K562 (cell line): Measurements from ENCODE around the gene AUNIP. TPM values are rescaled to one million over a fixed set of nuclear protein-coding genes. Genes with fewer than 3 reads are reported as not detected.

Experiments used
- BCL6 ChIP-seq: fragments of 250-450 bp; sonication (Bioruptor Pico); IDR thresholded peaks from 2 replicates; pipeline ENCODE4 v1.4.0; 2020
- CBX5 ChIP-seq: IDR thresholded peaks from 2 replicates; pipeline ENCODE4 v1.6.1; 2014; ENCODE audit warnings: low read depth, borderline replicate concordance
- CCNT2 ChIP-seq: IDR thresholded peaks from 2 replicates; pipeline ENCODE4 v1.6.1; 2011; ENCODE audit warnings: borderline replicate concordance, low read depth, mild to moderate bottlenecking, moderate library complexity, mixed read lengths, low read length; ENCODE audit not compliant: insufficient read length; ENCODE audit errors: extremely low read depth
- CEBPG ChIP-seq, 3 experiments: fragments of 200-800 bp in 1 of 3; sonication (Bioruptor generic) in 1 of 3; sonication (generic) in 1 of 3; formaldehyde crosslinking in 1 of 3; IDR thresholded peaks in 2 of 3; conservative IDR thresholded peaks in 1 of 3; 2 replicates each; pipeline versions ENCODE4 v1.6.1 to v1.8.0; 2016 to 2022; ENCODE audit warnings: missing compliant biosample characterization in 2 of 3, missing genetic modification characterization in 2 of 3, mild to moderate bottlenecking in 1 of 3, missing genetic modification reagents in 1 of 3
- CREB3 ChIP-seq: fragments of 450-650 bp; conservative IDR thresholded peaks from 2 replicates; pipeline ENCODE4 v1.6.1; 2016; ENCODE audit warnings: missing genetic modification characterization, low read depth, mild to moderate bottlenecking, missing compliant biosample characterization, moderate library complexity
- DPF2 ChIP-seq: fragments of 450-650 bp; IDR thresholded peaks from 2 replicates; pipeline ENCODE4 v1.6.1; 2016
- ELF1 ChIP-seq: fragments of 200-800 bp; sonication (Bioruptor generic); IDR thresholded peaks from 2 replicates; pipeline ENCODE4 v1.6.1; 2016; ENCODE audit warnings: missing genetic modification characterization, missing compliant biosample characterization
- GTF2E2 ChIP-seq: fragments of 200-800 bp; sonication (Bioruptor generic); IDR thresholded peaks from 2 replicates; pipeline ENCODE4 v1.6.1; 2016; ENCODE audit warnings: missing genetic modification characterization, missing compliant biosample characterization
- GTF3C2 ChIP-seq: IDR thresholded peaks from 3 replicates; pipeline ENCODE4 v1.6.1; 2011; ENCODE audit warnings: borderline replicate concordance, mild to moderate bottlenecking, moderate library complexity; ENCODE audit not compliant: insufficient read length; ENCODE audit errors: extremely low read depth
- HNRNPL ChIP-seq: fragments of 200-400 bp; formaldehyde crosslinking; IDR thresholded peaks from 2 replicates; pipeline ENCODE4 v1.6.1; 2017; ENCODE audit warnings: low read depth, mild to moderate bottlenecking, low read length
- SIN3B ChIP-seq: fragments of 450-650 bp; IDR thresholded peaks from 2 replicates; pipeline ENCODE4 v1.6.1; 2017; ENCODE audit warnings: low read depth, mild to moderate bottlenecking, moderate library complexity
- THAP7 ChIP-seq: fragments of 250-450 bp; sonication (Bioruptor Pico); IDR thresholded peaks from 2 replicates; pipeline ENCODE4 v1.5.0; 2021
- XRCC3 ChIP-seq: fragments of 450-650 bp; IDR thresholded peaks from 2 replicates; pipeline ENCODE4 v1.6.1; 2017; ENCODE audit warnings: mild to moderate bottlenecking, moderate library complexity
- ZBTB7A ChIP-seq: IDR thresholded peaks from 2 replicates; pipeline ENCODE4 v1.6.1; 2011; ENCODE audit warnings: low read depth, mild to moderate bottlenecking, low read length, moderate library complexity, borderline replicate concordance; ENCODE audit not compliant: control insufficient read depth
- ZNF24 ChIP-seq: fragments of 450-650 bp; IDR thresholded peaks from 2 replicates; pipeline ENCODE4 v1.6.1; 2016
- polyA plus RNA-seq, 8 experiments: library from polyadenylated mRNA; depleted of rRNA in 4 of 8; stranded (reverse) in 5 of 8; unstranded in 3 of 8; fragments of >200 nt; fragmentation: Nextera tagmentation in 2 of 8; fragmentation: Illumina TruSeq in 1 of 8; extraction: Ambion mirVana in 2 of 8; extraction: Trizol in 1 of 8; gene quantifications; 2 replicates each; pipeline versions ENCODE4 v1.2.1 to v1.2.3, GENCODE V29; 2011 to 2014; ENCODE audit warnings: inconsistent platforms in 1 of 8, missing spikeins in 1 of 8
- total RNA-seq, 7 experiments: library from RNA; depleted of rRNA in 6 of 7; stranded (reverse); fragments of >200 nt in 6 of 7; fragmentation: Illumina TruSeq in 2 of 7; extraction: Trizol in 2 of 7; gene quantifications; 2 replicates each; pipeline versions ENCODE4 v1.2.1 to v1.2.3, GENCODE V29; 2011 to 2021; ENCODE audit warnings: low replicate concordance in 1 of 7
- TF ChIP-seq, protein P1 (sequence below): sonication (generic); formaldehyde crosslinking; IDR thresholded peaks from 2 replicates; pipeline ENCODE4 v1.8.1; 2023; ENCODE audit warnings: mild to moderate bottlenecking, missing genetic modification reagents

The AUNIP gene
- total and polyA plus RNA-seq, 9 of the 15 experiments (the other 6 are each of a cell fraction or from before 2014, with no cell fraction given): 12.1 to 53.8 (median 47.1) TPM

- TF ChIP-seq CREB3 (tag) (no peak), HNRNPL (no peak), BCL6 (CRISPR knock-in tag) (no peak), CCNT2 (no peak), CBX5 (no peak), THAP7 (CRISPR knock-in tag) (no peak), GTF2E2 (tag) (no peak), DPF2 (no peak), GTF3C2 (no peak), ZNF24 (no peak), CEBPG (CRISPR knock-in tag; IDR thresholded peaks at IDR 0.05) (0 out of 2 replicates have a peak, but pooled peaks have one; percentile 10), CEBPG (tag; conservative IDR thresholded peaks at IDR 0.05 in 1 of 2, IDR thresholded peaks at IDR 0.05 in 1 of 2) (no peak), SIN3B (no peak), ELF1 (tag) (no peak), XRCC3 (no peak), ZBTB7A (0 out of 2 replicates have a peak, but pooled peaks have one; percentile 2)
- TF ChIP-seq, protein P1, sequence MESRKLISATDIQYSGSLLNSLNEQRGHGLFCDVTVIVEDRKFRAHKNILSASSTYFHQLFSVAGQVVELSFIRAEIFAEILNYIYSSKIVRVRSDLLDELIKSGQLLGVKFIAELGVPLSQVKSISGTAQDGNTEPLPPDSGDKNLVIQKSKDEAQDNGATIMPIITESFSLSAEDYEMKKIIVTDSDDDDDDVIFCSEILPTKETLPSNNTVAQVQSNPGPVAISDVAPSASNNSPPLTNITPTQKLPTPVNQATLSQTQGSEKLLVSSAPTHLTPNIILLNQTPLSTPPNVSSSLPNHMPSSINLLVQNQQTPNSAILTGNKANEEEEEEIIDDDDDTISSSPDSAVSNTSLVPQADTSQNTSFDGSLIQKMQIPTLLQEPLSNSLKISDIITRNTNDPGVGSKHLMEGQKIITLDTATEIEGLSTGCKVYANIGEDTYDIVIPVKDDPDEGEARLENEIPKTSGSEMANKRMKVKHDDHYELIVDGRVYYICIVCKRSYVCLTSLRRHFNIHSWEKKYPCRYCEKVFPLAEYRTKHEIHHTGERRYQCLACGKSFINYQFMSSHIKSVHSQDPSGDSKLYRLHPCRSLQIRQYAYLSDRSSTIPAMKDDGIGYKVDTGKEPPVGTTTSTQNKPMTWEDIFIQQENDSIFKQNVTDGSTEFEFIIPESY (CRISPR knock-in tag): peak; percentile 75
Measured at GRCh38 chr1:25800703-25801377, 58.4 kb downstream of the AUNIP start (continued).
